Measurements from ENCODE around the gene RWDD4.

The RWDD4 gene

GRCh38 chr4:183609151-183609550 lies 49.8 kb downstream of the RWDD4 start:
- Histone ChIP-seq H3K4me3 (ENCODE audit: insufficient read depth, low read depth, low read length, poor library complexity, severe bottlenecking) (no peak overlapping the region), H3K36me3 (ENCODE audit: control insufficient read depth, insufficient read depth, low read length) (no peaks in the 10 kb centered on the region), H3K27ac (ENCODE audit: insufficient read depth, low read length, poor library complexity, severe bottlenecking) (no peak overlapping the region), H3K27me3 (replicated peaks; ENCODE audit: control insufficient read depth, insufficient read depth, low read length, poor library complexity, severe bottlenecking) (no peaks in the 10 kb centered on the region), H3K4me1 (ENCODE audit: control insufficient read depth, insufficient read depth, low read length, poor library complexity, severe bottlenecking) (no peaks in the 10 kb centered on the region), H3K9me3 (ENCODE audit: control insufficient read depth, low read length) (no peaks in the 10 kb centered on the region)
- DNase-seq = no peak

GRCh38 chr4:183607894-183608293 lies 51.1 kb downstream of the RWDD4 start:
- DNase-seq = no peak
- Histone ChIP-seq H3K9me3 (ENCODE audit: control insufficient read depth, low read length) (no peaks in the 10 kb centered on the region), H3K27me3 (replicated peaks; ENCODE audit: control insufficient read depth, insufficient read depth, low read length, poor library complexity, severe bottlenecking) (no peaks in the 10 kb centered on the region), H3K4me1 (ENCODE audit: control insufficient read depth, insufficient read depth, low read length, poor library complexity, severe bottlenecking) (no peaks in the 10 kb centered on the region), H3K27ac (ENCODE audit: insufficient read depth, low read length, poor library complexity, severe bottlenecking) (no peak overlapping the region), H3K36me3 (ENCODE audit: control insufficient read depth, insufficient read depth, low read length) (no peaks in the 10 kb centered on the region), H3K4me3 (ENCODE audit: insufficient read depth, low read depth, low read length, poor library complexity, severe bottlenecking) (no peak overlapping the region)

GRCh38 chr4:183602557-183603027 lies 56.4 kb downstream of the RWDD4 start:
- Histone ChIP-seq H3K9me3 (ENCODE audit: control insufficient read depth, low read length) (no peaks in the 10 kb centered on the region), H3K36me3 (ENCODE audit: control insufficient read depth, insufficient read depth, low read length) (no peaks in the 10 kb centered on the region), H3K4me3 (ENCODE audit: insufficient read depth, low read depth, low read length, poor library complexity, severe bottlenecking) (no peak overlapping the region), H3K27me3 (replicated peaks; ENCODE audit: control insufficient read depth, insufficient read depth, low read length, poor library complexity, severe bottlenecking) (no peaks in the 10 kb centered on the region), H3K4me1 (ENCODE audit: control insufficient read depth, insufficient read depth, low read length, poor library complexity, severe bottlenecking) (no peaks in the 10 kb centered on the region), H3K27ac (ENCODE audit: insufficient read depth, low read length, poor library complexity, severe bottlenecking) (no peak overlapping the region)
- DNase-seq = no peak

GRCh38 chr4:183601381-183601780 lies 57.6 kb downstream of the RWDD4 start:
- no peaks in the 10 kb centered on the region for H3K4me1 ChIP-seq (ENCODE audit: control insufficient read depth, insufficient read depth, low read length, poor library complexity, severe bottlenecking)
- no peak for DNase-seq
- H3K27me3 ChIP-seq (replicated peaks; ENCODE audit: control insufficient read depth, insufficient read depth, low read length, poor library complexity, severe bottlenecking) = no peaks in the 10 kb centered on the region
- no peaks in the 10 kb centered on the region for H3K36me3 ChIP-seq (ENCODE audit: control insufficient read depth, insufficient read depth, low read length)
- H3K9me3 ChIP-seq (ENCODE audit: control insufficient read depth, low read length) = no peaks in the 10 kb centered on the region
- no peak overlapping the region for H3K4me3 ChIP-seq (ENCODE audit: insufficient read depth, low read depth, low read length, poor library complexity, severe bottlenecking)
- H3K27ac ChIP-seq (ENCODE audit: insufficient read depth, low read length, poor library complexity, severe bottlenecking) = no peak overlapping the region

- H3K27ac ChIP-seq (ENCODE audit: insufficient read depth, low read length, poor library complexity, severe bottlenecking) = no peak overlapping the region
- H3K4me1 ChIP-seq (ENCODE audit: control insufficient read depth, insufficient read depth, low read length, poor library complexity, severe bottlenecking) = no peaks in the 10 kb centered on the region
- H3K27me3 ChIP-seq (replicated peaks; ENCODE audit: control insufficient read depth, insufficient read depth, low read length, poor library complexity, severe bottlenecking) = no peaks in the 10 kb centered on the region
- H3K36me3 ChIP-seq (ENCODE audit: control insufficient read depth, insufficient read depth, low read length) = no peaks in the 10 kb centered on the region
- DNase-seq = no peak
- H3K4me3 ChIP-seq (ENCODE audit: insufficient read depth, low read depth, low read length, poor library complexity, severe bottlenecking) = no peak overlapping the region
- H3K9me3 ChIP-seq (ENCODE audit: control insufficient read depth, low read length) = no peaks in the 10 kb centered on the region
These were observed 58.7 kb downstream of the RWDD4 start for GRCh38 chr4:183600189-183600685.

GRCh38 chr4:183599690-183600089 lies 59.3 kb downstream of the RWDD4 start:
- H3K27ac ChIP-seq (ENCODE audit: insufficient read depth, low read length, poor library complexity, severe bottlenecking) = no peak overlapping the region
- no peaks in the 10 kb centered on the region for H3K4me1 ChIP-seq (ENCODE audit: control insufficient read depth, insufficient read depth, low read length, poor library complexity, severe bottlenecking)
- no peaks in the 10 kb centered on the region for H3K9me3 ChIP-seq (ENCODE audit: control insufficient read depth, low read length)
- DNase-seq = no peak
- no peaks in the 10 kb centered on the region for H3K27me3 ChIP-seq (replicated peaks; ENCODE audit: control insufficient read depth, insufficient read depth, low read length, poor library complexity, severe bottlenecking)
- H3K4me3 ChIP-seq (ENCODE audit: insufficient read depth, low read depth, low read length, poor library complexity, severe bottlenecking) = no peak overlapping the region
- H3K36me3 ChIP-seq (ENCODE audit: control insufficient read depth, insufficient read depth, low read length) = no peaks in the 10 kb centered on the region

- H3K27ac ChIP-seq (ENCODE audit: insufficient read depth, low read length, poor library complexity, severe bottlenecking) = no peak overlapping the region
- no peak overlapping the region for H3K4me3 ChIP-seq (ENCODE audit: insufficient read depth, low read depth, low read length, poor library complexity, severe bottlenecking)
- no peak for DNase-seq
- H3K36me3 ChIP-seq (ENCODE audit: control insufficient read depth, insufficient read depth, low read length) = no peaks in the 10 kb centered on the region
- H3K27me3 ChIP-seq (replicated peaks; ENCODE audit: control insufficient read depth, insufficient read depth, low read length, poor library complexity, severe bottlenecking) = no peaks in the 10 kb centered on the region
- H3K9me3 ChIP-seq (ENCODE audit: control insufficient read depth, low read length) = no peaks in the 10 kb centered on the region
- no peaks in the 10 kb centered on the region for H3K4me1 ChIP-seq (ENCODE audit: control insufficient read depth, insufficient read depth, low read length, poor library complexity, severe bottlenecking)
These were observed 59.7 kb downstream of the RWDD4 start for GRCh38 chr4:183599284-183599683.

GRCh38 chr4:183596067-183596757 lies 62.8 kb downstream of the RWDD4 start:
- Histone ChIP-seq H3K4me1 (ENCODE audit: control insufficient read depth, insufficient read depth, low read length, poor library complexity, severe bottlenecking) (no peaks in the 10 kb centered on the region), H3K36me3 (ENCODE audit: control insufficient read depth, insufficient read depth, low read length) (no peaks in the 10 kb centered on the region), H3K27me3 (replicated peaks; ENCODE audit: control insufficient read depth, insufficient read depth, low read length, poor library complexity, severe bottlenecking) (no peaks in the 10 kb centered on the region), H3K27ac (ENCODE audit: insufficient read depth, low read length, poor library complexity, severe bottlenecking) (no peak overlapping the region), H3K9me3 (ENCODE audit: control insufficient read depth, low read length) (no peaks in the 10 kb centered on the region), H3K4me3 (ENCODE audit: insufficient read depth, low read depth, low read length, poor library complexity, severe bottlenecking) (no peak overlapping the region)
- no peak for DNase-seq

GRCh38 chr4:183594823-183595222 lies 64.2 kb downstream of the RWDD4 start:
- DNase-seq = no peak
- Histone ChIP-seq H3K36me3 (ENCODE audit: control insufficient read depth, insufficient read depth, low read length) (no peaks in the 10 kb centered on the region), H3K4me1 (ENCODE audit: control insufficient read depth, insufficient read depth, low read length, poor library complexity, severe bottlenecking) (no peaks in the 10 kb centered on the region), H3K4me3 (ENCODE audit: insufficient read depth, low read depth, low read length, poor library complexity, severe bottlenecking) (no peak overlapping the region), H3K27ac (ENCODE audit: insufficient read depth, low read length, poor library complexity, severe bottlenecking) (no peak overlapping the region), H3K27me3 (replicated peaks; ENCODE audit: control insufficient read depth, insufficient read depth, low read length, poor library complexity, severe bottlenecking) (no peaks in the 10 kb centered on the region), H3K9me3 (ENCODE audit: control insufficient read depth, low read length) (no peaks in the 10 kb centered on the region)

- Histone ChIP-seq H3K4me1 (ENCODE audit: control insufficient read depth, insufficient read depth, low read length, poor library complexity, severe bottlenecking) (no peaks in the 10 kb centered on the region), H3K27me3 (replicated peaks; ENCODE audit: control insufficient read depth, insufficient read depth, low read length, poor library complexity, severe bottlenecking) (no peaks in the 10 kb centered on the region), H3K36me3 (ENCODE audit: control insufficient read depth, insufficient read depth, low read length) (no peaks in the 10 kb centered on the region), H3K4me3 (ENCODE audit: insufficient read depth, low read depth, low read length, poor library complexity, severe bottlenecking) (no peak overlapping the region), H3K27ac (ENCODE audit: insufficient read depth, low read length, poor library complexity, severe bottlenecking) (no peak overlapping the region), H3K9me3 (ENCODE audit: control insufficient read depth, low read length) (no peaks in the 10 kb centered on the region)
- no peak for DNase-seq
These were observed 67.7 kb downstream of the RWDD4 start for GRCh38 chr4:183591301-183591700.

Measured in effector memory CD4-positive, alpha-beta T cell (primary cell).